Body of pancreas (tissue), 4 donors: ENCODE data around the gene RAPGEF1. TPM values are rescaled to one million over a fixed set of nuclear protein-coding genes. Genes with fewer than 3 reads are reported as not detected.

Experiments used
- ATAC-seq: fragments of 150-250 bp; one replicate; pipeline ENCODE4 v1.9.1; 2016
- DNase-seq, 4 donors: peaks; one replicate each; pipeline ENCODE4 v3.0.0-alpha.2; 2019
- H3K27ac ChIP-seq, 4 donors: fragments of 200-600 bp; sonication (generic); 1 replicate in 3 of 4; 2 replicates in 1 of 4; pipeline versions ENCODE4 v1.5.1 to v1.6.1; 2016 to 2019; ENCODE audit warnings: mild to moderate bottlenecking in 1 of 4, mixed read lengths in 1 of 4, moderate library complexity in 1 of 4
- H3K27me3 ChIP-seq, 2 donors: fragments of 200-600 bp; sonication (generic); one replicate each; pipeline ENCODE4 v1.6.0; 2016; ENCODE audit warnings: mild to moderate bottlenecking in 1 of 2
- H3K36me3 ChIP-seq, 2 donors: fragments of 200-600 bp; sonication (generic); replicated peaks in 1 of 2; 2 replicates each; pipeline ENCODE4 v1.5.1; 2016; ENCODE audit warnings: low read depth in 2 of 2; ENCODE audit not compliant: insufficient read depth in 1 of 2
- H3K4me1 ChIP-seq: fragments of 200-600 bp; sonication (generic); one replicate; pipeline ENCODE4 v1.6.0; 2016
- H3K4me3 ChIP-seq, 2 donors: fragments of 200-600 bp; sonication (generic); 1 replicate in 1 of 2; 2 replicates in 1 of 2; pipeline ENCODE4 v1.5.1; 2016 to 2019
- H3K9me3 ChIP-seq, 3 donors: fragments of 200-600 bp; sonication (generic); 1 replicate in 2 of 3; 2 replicates in 1 of 3; pipeline ENCODE4 v1.5.1; 2016
- CTCF ChIP-seq, 7 experiments: fragments of 450-650 bp in 4 of 7; fragments of 200-600 bp in 3 of 7; sonication (generic) in 3 of 7; IDR thresholded peaks; one replicate each; pipeline ENCODE4 v1.5.1; 2016 to 2019; ENCODE audit warnings: antibody characterized with exemption in 7 of 7
- POLR2A ChIP-seq, 3 donors: fragments of 450-650 bp; IDR thresholded peaks; one replicate each; pipeline ENCODE4 v1.6.1; 2016; ENCODE audit warnings: antibody characterized with exemption in 3 of 3, mild to moderate bottlenecking in 2 of 3
- WGBS, 2 donors: methylation state at CpG; one replicate each; pipeline ENCODE4 v1.1.5; 2017; 5-methylcytosine and 5-hydroxymethylcytosine counted together
- intact Hi-C: fragments of 100-400 bp; cut with DNase I; formaldehyde crosslinking; loops from one replicate; pipeline ENCODE4 v1.15.1; 2023
- total RNA-seq, 2 donors: library from RNA; depleted of rRNA; stranded (reverse); fragments of >200 nt; gene quantifications; one replicate each; pipeline ENCODE4 v1.1.0, GENCODE V29; 2016

Gene RAPGEF1
- total RNA-seq, 2 donors from 2014 or later = 30.1 to 70.5 TPM

DNA sequence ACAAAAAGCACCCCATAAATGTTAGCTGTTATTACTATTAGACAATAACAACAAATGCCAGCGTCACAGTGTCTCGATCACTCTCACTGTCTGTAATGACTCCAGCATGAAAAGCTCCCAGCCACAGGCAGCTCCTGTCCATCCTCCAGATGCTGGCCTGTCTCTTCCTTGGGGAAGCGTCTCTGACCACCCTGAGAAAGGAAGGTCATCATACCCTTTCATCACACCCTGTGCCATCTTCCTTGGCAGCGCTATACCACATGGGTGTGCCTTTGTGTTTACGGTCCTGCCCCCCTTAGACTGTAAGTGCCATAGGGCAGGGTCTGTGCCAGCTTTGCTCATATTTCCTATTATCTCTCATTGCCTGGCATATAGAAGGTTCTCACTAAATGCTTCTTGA lies 104.0 kb downstream of the RAPGEF1 start:
- H3K9me3 ChIP-seq = no peaks in the 10 kb centered on the region
- DNase-seq (no peak), ATAC-seq (no peak)
- H3K4me3 ChIP-seq = no peak overlapping the region
- TF ChIP-seq POLR2A (IDR thresholded peaks at IDR 0.05) (no peak), CTCF (IDR thresholded peaks at IDR 0.05) (no peak)
- peak overlapping the region; percentile 83 to 91 (median 90) for H3K27ac ChIP-seq
- intact Hi-C loops = no loop called here
- peaks cover 7 to 8% of the 10 kb centered on the region in 2 donors for H3K36me3 ChIP-seq
- peaks cover 31% of the 10 kb centered on the region for H3K4me1 ChIP-seq
- 89 to 91% methylated on average over 5 of the region's 5 CpGs for WGBS, 2 donors
- H3K27me3 ChIP-seq = no peaks in the 10 kb centered on the region

- 3 to 5% methylated on average over 6 of the region's 6 CpGs for WGBS, 2 donors
- Histone ChIP-seq H3K4me1 (peaks cover 37% of the 10 kb centered on the region), H3K27me3 (no peaks in the 10 kb centered on the region), H3K4me3 (no peak overlapping the region), H3K27ac (peak overlapping the region; percentile 83 to 91 (median 90)), H3K36me3 (peaks cover 7 to 8% of the 10 kb centered on the region in 2 donors), H3K9me3 (no peaks in the 10 kb centered on the region)
- intact Hi-C loops = no loop called here
- peak; percentile 11 to 69 (median 47) for TF ChIP-seq POLR2A (IDR thresholded peaks at IDR 0.05)
- peak in 4 of 7 experiments; percentile 33 to 36 (median 34) for TF ChIP-seq CTCF (IDR thresholded peaks at IDR 0.05)
- ATAC-seq = peak; percentile 98
- DNase-seq = peak; percentile 84 to 96 (median 92)
Observed at GRCh38 chr9:131635285-131635684, 104.6 kb downstream of the RAPGEF1 start.

GRCh38 chr9:131633491-131634031 lies 106.3 kb downstream of the RAPGEF1 start:
- H3K9me3 ChIP-seq = no peaks in the 10 kb centered on the region
- H3K36me3 ChIP-seq = peaks cover 7 to 8% of the 10 kb centered on the region in 2 donors
- H3K4me3 ChIP-seq = no peak overlapping the region
- no peak for DNase-seq
- intact Hi-C loops = no loop called here
- ATAC-seq = no peak
- no peaks in the 10 kb centered on the region for H3K27me3 ChIP-seq
- TF ChIP-seq CTCF (IDR thresholded peaks at IDR 0.05) = no peak
- TF ChIP-seq POLR2A (IDR thresholded peaks at IDR 0.05) = no peak
- 74 to 84% methylated on average over 9 of the region's 9 CpGs for WGBS, 2 donors
- peak overlapping the region; percentile 57 to 91 (median 87) for H3K27ac ChIP-seq
- peaks cover 49% of the 10 kb centered on the region for H3K4me1 ChIP-seq

- WGBS, 2 donors = 90 to 94% methylated on average over 11 to 13 of the region's 13 CpGs
- intact Hi-C loops = no loop called here
- Histone ChIP-seq H3K27me3 (no peaks in the 10 kb centered on the region), H3K4me3 (no peak overlapping the region), H3K27ac (no peak overlapping the region), H3K9me3 (no peaks in the 10 kb centered on the region), H3K4me1 (peaks cover 67% of the 10 kb centered on the region), H3K36me3 (no peaks in the 10 kb centered on the region)
- DNase-seq = no peak
- ATAC-seq = no peak
- no peak for TF ChIP-seq CTCF (IDR thresholded peaks at IDR 0.05)
- TF ChIP-seq POLR2A (IDR thresholded peaks at IDR 0.05) = no peak
Observed at GRCh38 chr9:131631306-131631705, 108.6 kb downstream of the RAPGEF1 start.
